HG02798 (cell line): Measurements from ENCODE around the gene PSAP.

Experiments
- ATAC-seq: cut with Tn5 transposase; IDR thresholded peaks from one replicate; pipeline ENCODE4 v1.9.1; 2021; ENCODE audit warnings: mild to moderate bottlenecking; ENCODE audit not compliant: unreplicated experiment, poor library complexity

The PSAP gene

DNA sequence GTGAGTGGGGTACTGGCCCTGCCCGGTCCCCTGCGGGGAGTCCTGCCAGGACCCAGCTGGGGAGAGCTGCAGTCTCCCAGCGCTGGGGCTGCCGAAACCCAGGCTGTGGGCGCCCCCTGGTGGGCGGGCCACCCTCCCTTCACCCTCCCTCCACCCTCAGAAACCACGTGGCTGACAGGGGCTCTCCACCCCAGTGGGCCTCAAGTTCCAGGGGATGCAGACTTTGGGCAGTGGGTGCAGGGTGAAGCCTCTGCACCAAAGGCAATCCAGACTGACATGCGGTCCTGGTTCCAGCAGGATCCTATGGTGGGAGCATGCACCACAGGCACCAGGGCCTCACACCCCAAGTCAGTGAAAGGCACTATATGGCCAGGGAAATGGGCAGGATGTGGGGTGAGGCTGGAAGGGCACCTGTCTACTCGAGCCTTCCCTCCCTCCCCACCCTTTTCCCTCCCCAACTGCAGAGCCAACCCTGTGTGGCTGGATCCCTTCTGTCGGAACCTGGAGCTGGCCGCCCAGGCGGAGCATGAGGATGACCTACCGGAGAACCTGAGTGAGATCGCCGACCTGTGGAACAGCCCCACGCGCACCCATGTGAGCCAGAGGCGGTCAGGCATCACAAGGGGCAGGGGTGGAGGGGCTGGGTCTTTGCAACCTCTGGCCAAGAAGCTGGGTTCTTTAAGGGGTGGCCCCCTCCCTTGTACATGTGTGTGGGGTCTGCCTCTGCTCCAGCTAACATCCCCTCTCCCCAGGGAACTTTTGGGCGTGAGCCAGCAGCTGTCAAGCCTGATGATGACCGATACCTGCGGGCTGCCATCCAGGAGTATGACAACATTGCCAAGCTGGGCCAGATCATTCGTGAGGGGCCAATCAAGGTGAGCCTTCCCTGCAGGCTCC is 38.8 kb downstream of the PSAP start:
- no peak for ATAC-seq

DNA sequence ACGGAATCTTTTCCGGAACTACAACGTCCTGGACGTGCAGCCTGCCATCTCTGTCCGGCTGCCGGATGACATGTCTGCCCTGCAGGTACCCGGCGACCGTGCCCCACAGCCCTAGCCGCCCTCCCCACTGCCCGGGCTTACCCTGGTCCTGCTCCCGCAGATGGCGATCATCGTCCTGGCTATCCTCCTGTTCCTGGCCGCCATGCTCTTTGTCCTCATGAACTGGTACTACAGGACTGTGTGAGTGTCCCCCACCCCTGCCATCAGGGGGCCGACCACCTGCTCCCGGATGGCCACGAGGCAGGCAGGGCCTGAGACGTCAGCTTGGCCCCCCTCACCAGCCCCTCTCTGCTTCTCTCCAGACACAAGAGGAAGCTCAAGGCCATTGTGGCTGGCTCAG is 39.7 kb downstream of the PSAP start:
- no peak for ATAC-seq

GRCh38 chr10:71810048-71810750 is 40.9 kb downstream of the PSAP start:
- ATAC-seq: no peak

- no peak for ATAC-seq
These were observed 41.4 kb downstream of the PSAP start for GRCh38 chr10:71809628-71810027.

GRCh38 chr10:71807557-71808510 is 43.2 kb downstream of the PSAP start:
- ATAC-seq: no peak

- no peak for ATAC-seq
These were observed 44.1 kb downstream of the PSAP start for GRCh38 chr10:71806704-71807556.

DNA sequence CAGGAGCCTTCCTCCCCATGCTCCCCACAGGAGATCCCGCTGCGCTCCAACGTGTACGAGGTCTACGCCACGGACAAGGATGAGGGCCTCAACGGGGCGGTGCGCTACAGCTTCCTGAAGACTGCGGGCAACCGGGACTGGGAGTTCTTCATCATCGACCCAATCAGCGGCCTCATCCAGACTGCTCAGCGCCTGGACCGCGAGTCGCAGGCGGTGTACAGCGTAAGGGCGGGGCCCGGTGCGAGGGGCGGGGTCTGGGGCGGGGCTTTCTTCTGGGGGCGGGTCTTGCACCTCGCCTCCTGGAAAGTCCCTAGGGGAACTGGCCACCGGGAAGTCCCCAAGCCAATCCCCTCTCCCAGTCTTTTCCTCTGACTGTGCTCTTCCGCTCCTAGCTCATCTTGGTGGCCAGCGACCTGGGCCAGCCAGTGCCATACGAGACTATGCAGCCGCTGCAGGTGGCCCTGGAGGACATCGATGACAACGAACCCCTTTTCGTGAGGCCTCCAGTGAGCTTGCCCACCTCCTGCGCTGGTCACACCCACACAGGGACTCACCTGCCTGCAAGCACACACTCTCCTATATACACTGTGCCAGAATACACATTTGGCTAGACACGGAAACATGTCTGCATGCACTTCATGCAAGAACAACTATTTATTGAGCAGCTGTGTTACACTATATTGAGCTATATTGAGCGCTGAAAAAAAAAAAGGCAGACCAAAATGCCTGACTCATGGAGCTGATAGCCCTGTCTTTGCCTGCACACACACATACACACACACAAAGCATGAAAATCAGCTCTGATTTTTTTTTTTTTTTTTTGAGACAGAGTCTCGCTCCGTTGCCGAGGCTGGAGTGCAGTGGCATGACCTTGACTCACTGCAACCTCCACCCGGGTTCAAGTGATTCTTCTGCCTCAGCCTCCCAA is 45.0 kb downstream of the PSAP start:
- ATAC-seq: no peak

DNA sequence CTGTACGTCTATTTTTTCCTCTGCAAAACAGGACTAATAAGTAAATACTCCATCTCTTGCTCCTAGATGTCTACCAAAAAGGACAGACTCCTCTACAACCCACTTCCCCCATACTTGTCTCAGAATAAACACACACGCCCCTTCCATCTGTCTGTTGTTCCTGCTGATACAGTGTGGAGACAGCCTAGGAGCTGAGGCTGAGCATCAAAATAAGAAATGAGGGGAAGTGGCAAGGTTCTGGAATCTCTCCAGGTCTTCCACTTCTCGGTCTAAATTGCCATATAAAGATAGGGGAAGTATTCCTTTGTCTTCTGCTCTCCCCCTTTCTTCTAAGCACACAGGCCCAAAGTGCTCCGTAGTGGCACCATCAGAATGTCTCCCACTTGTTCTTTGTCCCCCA is 47.0 kb downstream of the PSAP start:
- no peak for ATAC-seq

DNA sequence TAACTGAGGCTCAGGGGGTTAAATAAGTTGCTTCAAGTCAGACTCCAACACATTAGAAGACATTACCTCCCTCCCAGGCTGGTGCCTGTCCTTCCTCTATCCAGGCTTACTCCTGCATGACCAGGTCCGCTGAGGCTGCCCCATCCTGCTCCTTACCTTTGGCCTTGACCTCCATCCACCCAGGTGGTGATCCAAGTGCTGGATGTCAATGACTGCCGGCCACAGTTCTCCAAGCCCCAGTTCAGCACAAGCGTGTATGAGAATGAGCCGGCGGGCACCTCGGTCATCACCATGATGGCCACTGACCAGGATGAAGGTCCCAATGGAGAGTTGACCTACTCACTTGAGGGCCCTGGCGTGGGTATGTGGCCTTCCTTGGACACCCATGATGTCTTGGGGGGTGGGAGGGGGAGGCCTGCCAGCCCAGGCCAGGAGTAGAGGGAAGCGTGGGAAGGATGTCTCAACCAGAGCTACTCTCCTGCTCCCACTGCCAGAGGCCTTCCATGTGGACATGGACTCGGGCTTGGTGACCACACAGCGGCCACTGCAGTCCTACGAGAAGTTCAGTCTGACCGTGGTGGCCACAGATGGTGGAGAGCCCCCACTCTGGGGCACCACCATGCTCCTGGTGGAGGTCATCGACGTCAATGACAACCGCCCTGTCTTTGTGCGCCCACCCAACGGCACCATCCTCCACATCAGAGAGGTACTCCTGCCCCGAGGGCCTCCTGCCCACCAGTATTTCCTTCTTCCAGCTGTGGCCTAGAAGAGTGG is 48.1 kb downstream of the PSAP start:
- no peak for ATAC-seq

GRCh38 chr10:71802235-71802634 is 48.8 kb downstream of the PSAP start:
- ATAC-seq: no peak

DNA sequence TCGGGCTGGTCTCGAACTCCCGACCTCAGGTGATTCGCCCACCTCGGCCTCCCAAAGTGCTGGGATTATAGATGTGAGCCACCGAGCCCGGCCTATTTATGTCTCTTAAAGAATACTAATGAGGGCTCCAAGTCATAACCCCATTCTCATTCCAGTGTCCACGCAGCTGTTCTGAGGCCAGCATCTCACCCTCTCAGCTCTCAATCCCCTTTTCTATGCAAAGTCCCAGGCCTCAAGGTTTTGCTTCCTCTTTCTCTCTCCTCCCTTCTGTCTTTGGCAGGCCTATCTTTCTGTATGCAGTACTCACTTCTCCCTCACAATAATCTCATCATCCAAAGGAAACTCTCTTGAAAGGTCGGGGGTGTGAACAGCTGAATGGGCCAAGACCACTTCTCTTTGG is 49.7 kb downstream of the PSAP start:
- peak; percentile 87 for ATAC-seq

DNA sequence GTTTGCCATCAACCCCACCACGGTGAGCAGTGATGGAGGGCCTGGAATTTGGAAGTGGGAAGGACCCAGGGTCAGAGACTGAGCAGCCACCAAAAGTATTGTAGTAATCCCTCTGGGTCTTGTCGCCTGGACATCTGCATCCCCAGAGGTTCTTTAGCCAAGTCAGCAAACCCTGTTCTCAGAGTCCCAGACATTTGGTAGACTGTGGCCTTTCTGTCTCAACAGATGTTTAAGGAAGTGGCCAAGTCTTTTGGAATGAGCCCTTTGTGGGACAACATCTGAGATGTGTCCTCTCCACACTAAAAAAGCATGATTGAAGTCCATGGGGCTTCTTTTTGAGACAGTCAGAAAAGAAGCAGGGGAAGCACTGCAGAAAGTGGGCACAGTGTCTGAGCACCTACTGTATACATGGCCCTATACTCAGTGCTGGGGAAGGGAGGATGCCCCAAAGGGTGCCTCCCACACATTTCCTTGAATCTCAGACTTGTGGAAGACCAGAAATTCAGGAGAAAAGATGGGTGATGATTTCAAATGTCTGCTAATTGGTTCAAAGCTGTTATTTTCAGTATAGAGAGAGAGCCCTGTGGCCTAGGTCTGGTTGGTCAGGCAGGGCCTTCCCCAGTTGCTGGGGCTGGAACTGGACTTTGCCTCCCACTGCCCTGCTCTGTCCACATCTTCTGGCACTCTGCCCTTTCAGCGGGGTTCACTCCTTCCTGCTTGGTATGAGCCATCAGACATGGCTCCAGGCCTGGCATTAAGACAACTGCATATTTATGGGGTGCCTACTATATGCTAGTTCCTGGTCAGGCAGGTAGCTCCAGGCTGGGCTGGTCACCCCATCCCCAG is 51.2 kb downstream of the PSAP start:
- no peak for ATAC-seq

GRCh38 chr10:71799112-71799511 is 51.9 kb downstream of the PSAP start:
- no peak for ATAC-seq

DNA sequence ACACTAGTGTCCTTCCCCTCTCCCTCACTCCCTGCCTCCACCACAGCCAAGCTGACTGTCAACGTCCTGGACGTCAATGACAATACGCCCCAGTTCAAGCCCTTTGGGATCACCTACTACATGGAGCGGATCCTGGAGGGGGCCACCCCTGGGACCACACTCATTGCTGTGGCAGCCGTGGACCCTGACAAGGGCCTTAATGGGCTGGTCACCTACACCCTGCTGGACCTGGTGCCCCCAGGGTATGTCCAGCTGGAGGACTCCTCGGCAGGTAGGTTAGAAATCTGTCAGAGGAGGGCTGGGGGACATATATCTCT is 52.8 kb downstream of the PSAP start:
- no peak for ATAC-seq

DNA sequence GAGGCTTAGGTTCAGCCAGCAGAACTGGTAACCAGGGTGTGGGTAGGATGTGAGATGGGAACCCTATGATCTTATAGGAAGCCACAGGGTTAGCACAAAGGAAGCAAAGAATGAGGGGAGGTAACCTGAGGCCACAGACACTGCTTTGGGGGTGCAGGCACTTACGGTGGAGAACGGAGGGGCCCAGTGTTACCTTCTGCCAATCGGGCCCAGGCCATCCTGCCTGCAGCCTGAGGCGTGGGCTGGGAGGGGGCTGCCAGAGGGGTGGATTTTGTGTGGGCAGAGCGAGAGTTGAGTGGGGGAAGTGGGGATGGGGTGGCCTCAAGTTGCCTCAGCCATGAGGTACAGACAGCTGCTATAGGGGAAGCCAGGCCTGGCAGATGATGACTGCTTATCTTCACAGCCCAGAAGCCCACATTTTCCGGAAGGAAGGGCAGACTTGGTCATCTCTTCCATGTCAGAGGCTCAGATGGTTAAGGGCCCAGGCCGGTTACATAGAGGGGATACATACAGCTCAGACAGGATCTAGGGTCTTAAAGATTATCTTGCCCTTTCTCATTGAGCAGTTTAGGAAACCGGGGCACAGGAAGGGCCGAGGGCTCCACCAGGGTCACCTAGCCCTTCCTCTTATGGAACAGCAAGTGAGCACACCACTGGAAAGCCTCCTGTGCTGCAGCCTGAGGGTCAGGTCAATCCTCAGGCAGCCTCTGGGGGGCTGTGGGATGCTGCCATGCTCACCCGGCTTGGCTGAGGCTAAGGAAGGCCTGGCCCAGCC is 53.3 kb downstream of the PSAP start:
- no peak for ATAC-seq

- ATAC-seq: no peak
These were observed 54.2 kb downstream of the PSAP start for GRCh38 chr10:71796749-71797405.
